Breast epithelium (tissue), 4 donors: ENCODE results near the gene RNF123. TPM values are rescaled to one million over a fixed set of nuclear protein-coding genes. Genes with fewer than 3 reads are reported as not detected.

ENCODE experiments used
- DNase-seq, 2 donors: peaks; one replicate each; pipeline ENCODE4 v3.0.0-alpha.2; 2019; ENCODE audit warnings: low spot score in 2 of 2
- H3K27ac ChIP-seq, 2 donors: fragments of 200-600 bp; sonication (generic) in 1 of 2; one replicate each; pipeline ENCODE4 v1.5.1; 2016 to 2019; ENCODE audit warnings: mild to moderate bottlenecking in 1 of 2
- H3K27me3 ChIP-seq, 2 donors: fragments of 200-600 bp; sonication (generic) in 1 of 2; one replicate each; pipeline versions ENCODE4 v1.5.1 to v1.6.0; 2017 to 2019; ENCODE audit warnings: control low read depth in 1 of 2, mild to moderate bottlenecking in 1 of 2
- H3K36me3 ChIP-seq: fragments of 200-600 bp; one replicate; pipeline ENCODE4 v1.5.1; 2019
- H3K4me1 ChIP-seq, 2 donors: fragments of 200-600 bp; sonication (generic); one replicate each; pipeline ENCODE4 v1.5.1; 2016 to 2019; ENCODE audit warnings: control low read depth in 1 of 2
- H3K4me3 ChIP-seq, 3 donors: fragments of 200-600 bp; sonication (generic); 1 replicate in 2 of 3; 2 replicates in 1 of 3; pipeline ENCODE4 v1.5.1; 2016 to 2019; ENCODE audit warnings: mild to moderate bottlenecking in 3 of 3, moderate library complexity in 2 of 3
- H3K9me3 ChIP-seq, 2 donors: fragments of 200-600 bp; sonication (generic) in 1 of 2; one replicate each; pipeline ENCODE4 v1.5.1; 2016 to 2019; ENCODE audit warnings: control low read depth in 1 of 2
- CTCF ChIP-seq, 3 donors: fragments of 450-650 bp; IDR thresholded peaks; one replicate each; pipeline ENCODE4 v1.5.1; 2016 to 2017; ENCODE audit warnings: antibody characterized with exemption in 3 of 3, mild to moderate bottlenecking in 3 of 3, moderate library complexity in 3 of 3
- POLR2A ChIP-seq: fragments of 450-650 bp; IDR thresholded peaks from one replicate; pipeline ENCODE4 v1.6.1; 2016; ENCODE audit warnings: antibody characterized with exemption, mild to moderate bottlenecking, moderate library complexity
- POLR2AphosphoS5 ChIP-seq, 3 donors: sonication (generic); formaldehyde crosslinking; IDR thresholded peaks; one replicate each; pipeline ENCODE4 v1.6.1; 2017; ENCODE audit warnings: antibody characterized with exemption in 3 of 3
- intact Hi-C: fragments of 100-400 bp; cut with DNase I; formaldehyde crosslinking; loops from one replicate; pipeline ENCODE4 v1.15.1; 2023; ENCODE audit warnings: low total_unique reads
- total RNA-seq, 3 donors: library from RNA; depleted of rRNA; stranded (reverse); fragments of >200 nt; gene quantifications; one replicate each; pipeline ENCODE4 v1.1.0, GENCODE V29; 2016

Gene RNF123
- total RNA-seq, 3 donors from 2014 or later = 22.1 to 29.8 (median 26.2) TPM

DNA sequence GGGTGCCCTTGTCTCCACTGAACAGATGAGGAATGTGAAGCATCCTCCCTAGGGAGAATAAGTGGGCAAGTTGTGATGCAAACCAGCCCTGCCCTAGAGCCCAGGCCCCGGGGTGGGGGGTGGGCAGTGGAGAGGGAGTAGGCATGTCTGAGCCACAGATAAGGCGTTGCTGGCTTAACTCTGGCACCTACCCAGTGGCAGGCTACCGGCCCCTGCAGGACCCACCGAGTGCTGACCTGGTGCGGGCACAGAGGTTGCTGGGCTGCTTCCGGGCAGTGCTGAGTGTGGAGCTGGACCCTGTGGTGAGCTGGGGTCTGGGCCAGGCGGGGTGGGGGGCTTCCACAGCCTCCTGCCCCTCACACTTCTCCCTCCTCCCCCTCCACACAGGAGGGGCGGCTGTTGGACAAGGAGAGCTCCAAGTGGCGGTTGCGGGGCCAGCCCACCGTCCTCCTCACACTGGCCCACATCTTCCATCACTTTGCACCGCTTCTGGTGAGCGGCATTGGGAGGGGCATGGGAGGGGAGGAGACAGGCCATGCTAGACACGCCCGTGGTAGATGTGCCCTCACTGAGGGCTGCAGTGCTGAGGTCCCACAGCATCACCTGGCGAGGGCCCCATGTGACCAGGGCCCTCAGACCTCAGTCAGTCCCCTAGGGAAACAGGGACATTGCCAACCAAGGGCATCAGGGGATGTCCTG lies 10.1 kb downstream of the RNF123 start:
- no peaks in the 10 kb centered on the region for H3K36me3 ChIP-seq

GRCh38 chr3:49700014-49700413 lies 10.7 kb downstream of the RNF123 start:
- no peak overlapping the region for H3K4me3 ChIP-seq
- TF ChIP-seq POLR2A = no peak
- no peak for TF ChIP-seq POLR2AphosphoS5 (IDR thresholded peaks at IDR 0.05)
- TF ChIP-seq CTCF (IDR thresholded peaks at IDR 0.05) = no peak
- H3K27me3 ChIP-seq = no peaks in the 10 kb centered on the region
- intact Hi-C loops = no loop called here
- H3K27ac ChIP-seq = no peak overlapping the region
- no peaks in the 10 kb centered on the region for H3K9me3 ChIP-seq
- no peak for DNase-seq
- H3K4me1 ChIP-seq = no peaks in the 10 kb centered on the region
- H3K36me3 ChIP-seq = no peaks in the 10 kb centered on the region

More for the DNA sequence above, 10.1 kb downstream of the RNF123 start:
- no peak for TF ChIP-seq POLR2A
- no peak for TF ChIP-seq POLR2AphosphoS5 (IDR thresholded peaks at IDR 0.05)
- TF ChIP-seq CTCF (IDR thresholded peaks at IDR 0.05) = no peak
- no peak overlapping the region for H3K4me3 ChIP-seq
- intact Hi-C loops = no loop called here
- H3K9me3 ChIP-seq = no peaks in the 10 kb centered on the region
- no peak overlapping the region for H3K27ac ChIP-seq
- no peaks in the 10 kb centered on the region for H3K27me3 ChIP-seq
- no peak for DNase-seq
- no peaks in the 10 kb centered on the region for H3K4me1 ChIP-seq

DNA sequence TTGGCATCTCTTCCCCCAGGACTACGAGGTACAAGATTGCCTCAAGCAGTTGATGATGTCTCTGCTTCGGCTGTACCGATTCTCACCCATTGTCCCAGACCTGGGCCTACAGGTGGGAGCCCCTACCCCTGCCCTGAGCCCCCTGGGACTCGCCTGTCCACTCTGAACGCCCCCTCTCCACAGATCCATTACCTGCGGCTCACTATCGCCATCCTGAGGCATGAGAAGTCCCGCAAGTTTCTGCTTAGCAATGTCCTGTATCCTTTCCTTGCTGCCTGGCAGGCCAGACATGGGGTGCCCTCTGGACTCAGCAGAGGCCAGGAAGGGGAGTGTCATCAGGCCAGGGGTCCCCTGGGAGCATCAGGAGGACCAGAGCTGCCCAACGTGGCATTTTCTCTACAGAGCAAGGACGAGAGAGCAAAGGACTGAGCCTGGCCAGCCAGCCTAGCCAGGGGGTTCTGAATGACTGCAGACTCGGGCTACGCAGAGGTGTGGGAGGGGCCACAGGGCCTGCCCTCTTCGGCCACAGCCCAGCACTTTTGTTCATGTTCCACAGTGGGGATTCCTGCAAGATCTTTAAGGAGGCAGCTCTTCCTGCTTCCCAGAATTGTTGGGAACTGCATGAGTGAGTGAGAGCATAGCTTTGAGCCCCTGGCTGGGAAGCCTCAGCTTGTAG lies 11.2 kb downstream of the RNF123 start:
- no peaks in the 10 kb centered on the region for H3K27me3 ChIP-seq
- no peaks in the 10 kb centered on the region for H3K36me3 ChIP-seq
- intact Hi-C loops = no loop called here
- H3K4me1 ChIP-seq = no peaks in the 10 kb centered on the region
- DNase-seq = no peak
- no peak overlapping the region for H3K4me3 ChIP-seq
- no peak overlapping the region for H3K27ac ChIP-seq
- TF ChIP-seq CTCF (IDR thresholded peaks at IDR 0.05) = no peak
- TF ChIP-seq POLR2AphosphoS5 (IDR thresholded peaks at IDR 0.05) = no peak
- TF ChIP-seq POLR2A = no peak
- no peaks in the 10 kb centered on the region for H3K9me3 ChIP-seq

DNA sequence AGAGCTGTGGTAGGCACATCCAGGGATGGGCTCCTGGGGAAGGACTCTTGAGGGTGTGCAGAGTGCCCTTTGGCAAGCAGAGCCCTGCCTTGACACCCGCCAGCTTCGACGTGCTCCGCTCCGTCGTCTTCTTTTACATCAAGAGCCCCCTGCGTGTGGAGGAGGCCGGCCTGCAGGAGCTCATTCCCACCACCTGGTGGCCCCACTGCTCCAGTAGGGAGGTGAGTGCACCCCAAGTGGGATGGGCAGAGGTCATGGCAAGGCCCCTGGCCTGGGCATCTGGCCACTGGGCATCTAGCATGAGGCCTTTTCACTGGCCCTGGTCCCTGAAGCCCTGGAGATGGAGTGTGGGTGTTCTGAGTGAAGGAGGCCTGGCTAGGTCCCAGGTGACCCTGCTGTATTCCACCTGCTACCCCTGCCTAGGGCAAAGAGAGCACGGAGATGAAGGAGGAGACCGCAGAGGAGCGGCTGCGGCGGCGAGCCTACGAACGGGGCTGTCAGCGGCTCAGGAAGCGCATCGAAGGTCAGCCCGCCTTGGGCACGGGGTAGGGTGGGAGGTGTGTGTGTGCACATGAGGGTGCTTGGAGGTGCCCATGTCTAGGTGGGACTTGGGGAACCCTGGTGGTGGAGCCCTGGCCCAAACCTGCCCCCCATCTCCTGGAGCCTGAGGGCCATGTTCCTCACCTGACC lies 12.2 kb downstream of the RNF123 start:
- H3K27ac ChIP-seq = no peak overlapping the region
- TF ChIP-seq POLR2A = no peak
- no peak for TF ChIP-seq POLR2AphosphoS5 (IDR thresholded peaks at IDR 0.05)
- no peak for TF ChIP-seq CTCF (IDR thresholded peaks at IDR 0.05)
- no peak overlapping the region for H3K4me3 ChIP-seq
- DNase-seq = no peak
- H3K36me3 ChIP-seq = no peaks in the 10 kb centered on the region
- H3K9me3 ChIP-seq = no peaks in the 10 kb centered on the region
- no peaks in the 10 kb centered on the region for H3K4me1 ChIP-seq
- intact Hi-C loops = no loop called here
- H3K27me3 ChIP-seq = no peaks in the 10 kb centered on the region

GRCh38 chr3:49702672-49703071 lies 13.3 kb downstream of the RNF123 start:
- no peak overlapping the region for H3K4me3 ChIP-seq
- intact Hi-C loops = no loop called here
- no peaks in the 10 kb centered on the region for H3K36me3 ChIP-seq
- H3K4me1 ChIP-seq = no peaks in the 10 kb centered on the region
- no peaks in the 10 kb centered on the region for H3K27me3 ChIP-seq
- no peak overlapping the region for H3K27ac ChIP-seq
- H3K9me3 ChIP-seq = no peaks in the 10 kb centered on the region
- TF ChIP-seq CTCF (IDR thresholded peaks at IDR 0.05) (no peak), POLR2AphosphoS5 (IDR thresholded peaks at IDR 0.05) (no peak), POLR2A (no peak)
- DNase-seq = no peak
